Raji (cell line): ENCODE data around the gene NPVF.

Experiments used
- POLR2A ChIP-seq: IDR thresholded peaks from 2 replicates; pipeline ENCODE4 v1.6.1; 2011; ENCODE audit warnings: low read depth, low read length, control low read depth; ENCODE audit not compliant: insufficient read depth

The NPVF gene, protein sequence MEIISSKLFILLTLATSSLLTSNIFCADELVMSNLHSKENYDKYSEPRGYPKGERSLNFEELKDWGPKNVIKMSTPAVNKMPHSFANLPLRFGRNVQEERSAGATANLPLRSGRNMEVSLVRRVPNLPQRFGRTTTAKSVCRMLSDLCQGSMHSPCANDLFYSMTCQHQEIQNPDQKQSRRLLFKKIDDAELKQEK

DNA sequence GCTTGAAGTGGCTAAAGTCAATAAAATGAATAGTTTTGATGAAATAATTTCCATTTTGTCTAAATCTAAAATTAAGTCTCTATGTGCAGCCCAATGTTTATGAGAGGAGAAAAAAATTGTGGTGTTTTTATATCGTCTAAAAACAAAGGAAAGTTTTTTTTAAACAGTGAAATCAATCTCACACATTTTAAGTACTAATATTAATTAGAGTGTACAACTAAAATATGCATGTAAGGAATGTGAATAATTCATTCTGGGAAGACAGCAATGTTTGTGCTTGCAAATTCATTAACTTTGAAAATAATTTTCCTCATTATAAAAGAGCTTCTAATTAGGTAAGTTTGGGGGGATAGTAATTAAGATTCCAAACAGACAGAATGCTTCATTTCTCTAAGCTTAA lies at the start of gene NPVF:
TSS of gene NPVF (minus strand) at position 101 of the 400 bp plus-strand sequence. CDS start at position 54, 47 bp downstream.
- no peak for TF ChIP-seq POLR2A

DNA sequence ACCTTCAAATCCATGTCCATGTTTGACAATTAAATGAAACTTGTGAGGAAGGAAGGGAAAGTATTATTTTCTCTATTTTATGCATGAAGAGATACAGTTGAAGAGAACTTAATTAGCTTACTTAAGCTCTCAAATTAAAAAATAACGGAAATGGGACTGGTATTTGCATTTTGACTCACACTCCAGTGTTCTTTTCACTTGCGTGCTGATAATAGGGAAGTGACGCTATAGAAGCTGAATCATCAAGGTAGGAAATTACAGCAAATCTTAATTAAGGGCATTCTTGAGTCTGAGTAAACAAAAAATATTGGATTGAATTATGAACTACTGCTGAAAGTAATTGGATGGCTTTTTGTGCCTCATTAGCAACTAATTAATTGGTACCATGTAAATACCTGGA lies 44.0 kb upstream of the NPVF start:
- TF ChIP-seq POLR2A, result no peak

DNA sequence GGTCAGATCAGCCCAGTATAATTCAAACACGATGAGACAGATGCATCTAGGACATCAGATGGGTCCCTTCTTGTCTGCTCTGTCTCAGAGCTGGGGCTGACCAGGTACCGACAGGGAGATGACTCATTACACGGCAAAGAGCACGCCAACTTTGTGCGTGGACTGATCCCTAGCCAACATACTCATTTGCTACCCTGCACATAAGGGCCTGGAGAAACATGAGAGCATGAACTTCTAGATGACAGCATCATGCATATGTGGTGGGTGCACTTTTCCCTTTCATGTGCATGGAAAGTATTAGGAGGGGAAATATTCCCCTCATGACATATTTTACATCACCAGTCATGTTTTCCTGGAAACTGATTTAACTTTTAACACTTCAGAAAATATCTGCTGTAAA lies 35.1 kb upstream of the NPVF start:
- no peak for TF ChIP-seq POLR2A

DNA sequence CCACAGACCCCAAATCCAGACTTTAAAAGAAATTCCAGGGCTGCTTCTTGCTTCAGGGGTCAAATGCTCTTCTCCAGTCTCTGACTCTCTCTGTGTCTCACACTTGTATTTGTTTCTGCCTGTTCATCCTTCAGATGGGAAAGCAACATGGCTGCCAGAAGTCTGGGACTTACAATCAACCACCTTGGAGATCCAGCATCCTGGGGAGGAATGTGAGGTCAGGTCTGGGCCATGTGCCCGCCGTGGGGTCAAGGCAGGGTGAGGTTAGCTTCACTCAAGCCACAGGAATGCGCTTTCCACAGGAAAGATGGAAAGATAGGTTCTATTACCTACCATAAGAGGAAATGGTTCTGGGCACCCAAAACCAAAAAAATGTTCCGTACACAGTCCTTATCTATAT lies 34.3 kb upstream of the NPVF start:
- TF ChIP-seq POLR2A, result no peak

DNA sequence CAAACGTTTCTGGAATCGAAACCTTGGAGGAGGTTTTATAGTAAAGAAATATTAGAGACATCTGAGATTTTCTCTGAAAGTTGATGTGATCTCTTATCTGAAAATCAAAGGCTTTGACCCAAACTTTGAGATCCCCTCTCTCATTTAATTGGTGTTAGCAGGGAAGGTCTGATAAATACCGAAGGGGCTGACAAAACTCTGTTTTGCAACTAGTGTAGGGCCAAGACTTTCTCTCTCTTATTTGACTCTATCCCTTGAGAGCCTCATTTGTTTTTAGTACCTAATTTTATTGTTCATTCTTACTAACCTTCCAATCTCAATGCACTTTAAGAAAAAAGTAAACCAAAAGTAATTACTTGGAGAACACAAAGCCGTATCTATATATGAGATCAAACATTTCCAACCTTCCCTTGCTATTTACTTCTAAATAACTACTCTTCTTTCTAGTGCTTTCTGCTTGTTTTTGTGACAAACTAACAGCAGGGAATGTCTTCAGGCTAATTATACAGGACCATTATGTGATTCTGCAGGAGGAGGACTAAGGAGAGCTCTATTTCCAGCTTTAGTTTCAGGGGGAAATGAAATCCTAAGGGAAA lies 33.4 kb upstream of the NPVF start:
- TF ChIP-seq POLR2A, result no peak

DNA sequence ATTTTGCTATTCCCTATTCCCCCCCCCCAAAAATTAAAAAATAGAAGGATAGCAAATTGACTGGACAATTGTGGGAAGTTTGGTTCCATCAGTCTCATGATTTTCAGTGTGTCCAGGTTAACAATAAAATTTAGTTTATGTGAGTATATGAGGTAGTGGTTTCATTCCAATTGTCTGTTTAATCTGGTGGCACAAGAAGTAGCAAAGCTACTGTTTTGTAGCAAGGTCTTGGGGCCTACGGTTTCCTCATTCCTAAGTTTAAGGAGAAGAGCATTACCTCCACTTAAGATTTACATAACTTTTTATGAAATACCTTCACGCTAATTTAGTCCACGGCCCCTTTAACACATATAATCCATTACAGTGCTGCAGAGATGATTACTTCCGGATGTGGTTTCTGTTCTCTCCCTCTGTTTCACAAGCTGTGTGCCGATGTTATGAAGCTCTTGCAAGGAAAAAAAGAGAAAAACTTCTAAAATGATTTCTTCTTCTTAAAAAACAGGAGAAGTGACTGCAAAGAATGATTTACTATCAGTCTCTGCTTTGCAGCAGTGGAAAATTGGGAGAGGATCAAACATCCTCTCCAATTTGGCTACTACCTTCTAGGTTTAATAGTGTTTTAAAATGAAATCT lies 32.7 kb upstream of the NPVF start:
- no peak for TF ChIP-seq POLR2A

DNA sequence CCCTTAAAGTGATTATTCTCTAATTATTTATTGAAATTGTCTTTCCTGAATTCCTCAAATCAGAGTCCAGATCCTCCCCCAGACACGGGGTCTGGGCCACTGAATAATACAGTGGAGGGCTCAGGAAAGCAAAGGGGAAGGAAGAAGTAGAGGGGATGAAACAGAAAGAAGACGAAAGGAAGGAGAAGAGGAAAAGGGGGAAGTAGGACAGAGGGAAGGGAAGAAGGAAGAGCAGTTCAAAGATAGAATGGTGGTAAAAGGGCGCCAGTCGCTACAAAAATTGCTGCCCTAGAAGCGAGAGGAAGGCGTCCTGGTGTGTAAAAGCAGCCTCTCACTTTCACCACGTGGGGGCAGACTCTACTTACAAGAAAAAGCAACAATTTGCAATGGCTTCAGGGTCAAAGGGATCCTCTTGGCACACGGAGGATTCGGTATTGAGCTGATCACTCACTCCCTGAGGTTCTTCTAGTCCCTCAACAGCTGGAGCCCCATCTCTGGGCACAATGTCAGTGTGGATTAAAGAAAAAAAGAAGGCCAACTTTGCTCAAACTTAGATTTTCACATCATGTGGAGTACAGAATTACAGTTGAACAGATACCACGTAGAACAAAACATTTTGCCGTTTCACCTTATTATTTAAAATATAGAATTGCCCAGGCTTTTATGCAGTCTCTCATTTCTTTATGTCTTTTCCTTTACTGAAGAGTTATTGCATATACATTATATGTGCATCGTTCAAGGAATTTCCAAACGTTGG lies 31.4 kb upstream of the NPVF start:
- TF ChIP-seq POLR2A, result no peak

DNA sequence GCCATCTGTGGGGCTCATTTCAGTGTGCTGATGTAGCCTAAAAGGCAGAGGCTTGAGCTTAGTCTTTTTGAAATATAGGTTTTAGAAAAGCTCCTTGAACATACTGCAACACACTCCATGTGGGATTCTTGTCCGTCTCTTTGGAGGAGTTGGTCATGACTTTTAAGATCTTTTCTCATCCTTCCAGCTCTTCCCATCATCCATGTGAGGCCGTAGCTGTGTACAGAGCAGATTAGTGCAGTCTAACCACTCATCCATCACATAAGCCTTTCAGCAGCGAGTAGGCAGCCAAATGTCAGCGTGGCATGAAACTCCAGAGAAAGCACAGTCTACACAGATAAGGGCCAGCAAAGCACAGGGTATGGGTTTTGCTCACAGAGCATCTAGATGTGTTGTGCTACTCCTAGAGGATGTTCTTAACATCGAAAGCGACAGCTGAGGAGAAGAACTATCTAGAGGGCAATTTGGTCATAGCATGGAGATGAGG lies 28.1 kb upstream of the NPVF start:
- TF ChIP-seq POLR2A, result no peak

DNA sequence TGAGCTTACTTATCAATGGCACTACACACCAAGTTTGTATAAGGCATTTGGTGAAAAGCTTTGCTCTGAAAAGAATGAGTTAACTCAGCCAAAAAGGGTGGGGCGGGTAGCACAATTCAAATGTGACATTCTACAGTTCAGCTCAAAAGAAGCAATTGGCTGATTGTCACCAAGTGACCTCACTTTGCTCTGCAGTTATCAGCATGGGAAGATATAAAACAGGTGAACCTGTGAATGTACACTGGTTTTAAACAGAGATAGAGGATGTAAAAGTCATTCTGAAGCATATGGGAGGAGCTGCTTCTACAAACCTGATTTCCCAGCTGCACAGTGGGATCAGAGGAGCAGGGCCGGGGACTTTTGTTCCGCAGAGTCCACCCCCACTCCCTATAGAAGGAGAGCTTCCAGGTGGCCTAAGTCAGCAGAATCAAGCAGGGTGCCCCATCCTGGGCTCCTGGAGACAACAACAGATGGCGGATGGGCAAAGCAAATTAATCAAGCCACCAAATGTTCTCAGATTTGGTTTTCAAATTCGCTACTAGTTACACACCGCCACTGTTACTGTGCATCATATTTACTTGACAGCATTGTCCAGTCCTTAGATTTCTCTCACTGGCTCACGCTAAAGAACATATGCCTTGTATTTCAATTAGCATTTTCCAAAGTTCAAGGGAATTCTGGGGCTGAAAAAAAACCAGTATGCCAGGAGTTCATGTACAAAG lies 27.5 kb upstream of the NPVF start:
- TF ChIP-seq POLR2A, result no peak

DNA sequence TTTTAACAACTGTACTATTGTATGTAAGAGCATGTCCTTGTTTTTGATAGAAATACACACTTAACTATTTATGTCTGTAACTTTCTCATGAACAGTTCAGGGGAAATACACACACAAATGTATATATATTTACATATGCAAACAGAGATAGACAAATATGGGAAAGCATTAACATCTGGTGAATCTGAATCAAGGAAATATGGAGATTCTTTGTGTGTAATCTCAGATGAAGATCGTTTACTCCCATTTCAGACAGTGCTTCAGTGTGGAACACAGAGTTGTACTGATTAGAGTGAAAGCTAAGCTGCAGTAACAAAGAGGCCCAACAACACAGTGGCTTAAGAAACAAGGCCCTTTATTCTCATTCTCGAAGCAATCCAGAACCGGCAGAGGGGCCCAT lies 26.3 kb upstream of the NPVF start:
- TF ChIP-seq POLR2A, result no peak

DNA sequence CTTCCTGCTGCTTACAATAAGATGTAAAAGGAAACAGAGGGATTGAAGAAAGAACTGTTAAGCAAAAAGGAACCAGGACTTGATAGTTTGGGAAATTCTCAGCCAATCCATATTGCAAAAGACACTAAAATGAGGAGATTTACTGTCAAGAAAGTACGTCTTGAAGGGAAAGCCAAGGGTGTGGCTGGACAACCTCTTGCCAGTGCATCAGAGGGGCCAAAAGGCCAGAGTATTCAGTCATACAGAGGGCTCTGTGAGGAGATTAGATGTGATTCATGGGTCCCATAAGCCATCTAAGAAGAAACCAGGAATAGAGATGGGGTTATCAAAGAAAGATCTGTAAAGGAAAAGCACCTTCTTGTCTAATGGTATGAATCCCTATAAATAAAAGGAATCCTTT lies 25.4 kb upstream of the NPVF start:
- no peak for TF ChIP-seq POLR2A

DNA sequence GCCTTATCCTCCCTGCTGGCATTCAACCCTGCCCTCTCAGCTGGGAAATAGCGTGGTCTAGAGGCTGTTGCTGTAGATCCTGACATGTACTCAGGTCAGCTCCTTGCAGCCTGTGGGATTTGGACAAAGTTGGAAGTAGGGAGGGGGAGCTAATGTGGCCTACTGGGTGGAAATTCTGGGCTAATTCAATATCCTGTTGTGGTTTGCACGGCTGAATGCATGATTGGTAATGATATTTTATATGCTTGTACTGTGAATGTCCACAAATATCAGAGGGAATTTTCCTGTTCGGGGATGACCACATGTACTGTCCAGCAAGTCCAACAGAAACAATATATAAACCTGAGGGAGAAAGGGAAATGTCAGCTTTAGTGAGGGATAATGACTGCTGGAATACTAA lies 22.1 kb upstream of the NPVF start:
- TF ChIP-seq POLR2A, result no peak

DNA sequence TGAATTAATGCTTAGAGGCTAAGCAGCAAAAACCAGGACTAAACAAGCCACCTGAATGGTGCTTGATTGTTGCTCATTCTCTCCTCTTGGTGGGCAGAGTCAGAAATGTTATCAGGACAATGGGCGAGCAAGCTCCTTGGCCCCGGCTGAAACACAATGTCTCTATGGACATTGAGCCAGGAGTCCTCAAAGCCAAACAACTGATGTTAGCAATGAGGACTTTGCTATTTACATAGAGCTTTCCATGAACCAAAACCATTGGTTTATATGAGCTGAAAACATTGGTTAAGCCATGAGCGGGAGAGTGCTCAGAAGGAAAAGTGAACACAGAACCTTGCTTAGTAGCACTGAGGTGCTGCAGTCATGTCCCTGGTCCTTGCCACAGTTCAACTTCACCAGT lies 21.5 kb upstream of the NPVF start:
- no peak for TF ChIP-seq POLR2A

DNA sequence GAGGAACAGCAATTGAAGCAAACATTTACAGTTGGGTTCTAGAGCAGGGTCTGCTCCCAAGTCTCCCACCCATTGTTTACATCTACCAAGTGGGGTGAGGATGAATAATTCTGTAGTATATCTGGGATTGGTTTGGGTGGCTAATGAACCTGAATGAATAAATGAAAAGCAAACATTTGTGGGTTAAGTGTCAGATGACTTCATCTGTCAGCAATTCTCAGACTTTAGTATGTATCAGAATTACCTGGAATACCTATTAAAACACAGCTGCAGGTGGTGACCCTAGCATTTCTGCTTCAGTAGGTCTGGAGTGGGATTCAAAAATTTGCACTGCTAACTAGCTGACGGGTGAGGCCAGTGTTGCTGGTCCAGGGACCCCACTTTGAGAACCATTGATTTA lies 18.0 kb upstream of the NPVF start:
- TF ChIP-seq POLR2A, result no peak
